Suprapubic skin (tissue), 3 donors: ENCODE results near the gene JPH3.

Experiments used
- EP300 ChIP-seq: sonication (generic); formaldehyde crosslinking; IDR thresholded peaks from one replicate; pipeline ENCODE4 v1.6.1; 2017; ENCODE audit warnings: antibody characterized with exemption
- POLR2A ChIP-seq, 2 donors: fragments of 450-650 bp; IDR thresholded peaks; one replicate each; pipeline ENCODE4 v1.6.1; 2017; ENCODE audit warnings: antibody characterized with exemption in 2 of 2, mild to moderate bottlenecking in 2 of 2, moderate library complexity in 2 of 2
- TF ChIP-seq, protein P1 (sequence below), 2 donors: fragments of 200-600 bp in 1 of 2; fragments of 450-650 bp in 1 of 2; sonication (generic) in 1 of 2; IDR thresholded peaks; one replicate each; pipeline ENCODE4 v1.5.1; 2016 to 2019; ENCODE audit warnings: antibody characterized with exemption in 2 of 2, mild to moderate bottlenecking in 1 of 2, moderate library complexity in 1 of 2

GRCh38 chr16:87642491-87642890, 40.2 kb downstream of the JPH3 start:
- TF ChIP-seq, protein P1, sequence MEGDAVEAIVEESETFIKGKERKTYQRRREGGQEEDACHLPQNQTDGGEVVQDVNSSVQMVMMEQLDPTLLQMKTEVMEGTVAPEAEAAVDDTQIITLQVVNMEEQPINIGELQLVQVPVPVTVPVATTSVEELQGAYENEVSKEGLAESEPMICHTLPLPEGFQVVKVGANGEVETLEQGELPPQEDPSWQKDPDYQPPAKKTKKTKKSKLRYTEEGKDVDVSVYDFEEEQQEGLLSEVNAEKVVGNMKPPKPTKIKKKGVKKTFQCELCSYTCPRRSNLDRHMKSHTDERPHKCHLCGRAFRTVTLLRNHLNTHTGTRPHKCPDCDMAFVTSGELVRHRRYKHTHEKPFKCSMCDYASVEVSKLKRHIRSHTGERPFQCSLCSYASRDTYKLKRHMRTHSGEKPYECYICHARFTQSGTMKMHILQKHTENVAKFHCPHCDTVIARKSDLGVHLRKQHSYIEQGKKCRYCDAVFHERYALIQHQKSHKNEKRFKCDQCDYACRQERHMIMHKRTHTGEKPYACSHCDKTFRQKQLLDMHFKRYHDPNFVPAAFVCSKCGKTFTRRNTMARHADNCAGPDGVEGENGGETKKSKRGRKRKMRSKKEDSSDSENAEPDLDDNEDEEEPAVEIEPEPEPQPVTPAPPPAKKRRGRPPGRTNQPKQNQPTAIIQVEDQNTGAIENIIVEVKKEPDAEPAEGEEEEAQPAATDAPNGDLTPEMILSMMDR (IDR thresholded peaks at IDR 0.05), result no peak
- no peak for TF ChIP-seq POLR2A (IDR thresholded peaks at IDR 0.05)
- TF ChIP-seq EP300, result no peak
